ENCODE results near the gene IL3RA.

The IL3RA gene

GRCh38 chrX:1385253-1386223 is 49.0 kb downstream of the IL3RA start:
- DNase-seq = no peak

- no peak for DNase-seq
These were observed 49.9 kb downstream of the IL3RA start for GRCh38 chrX:1386338-1387127.

- DNase-seq = no peak
These were observed 50.7 kb downstream of the IL3RA start for GRCh38 chrX:1387141-1387776.

- no peak for DNase-seq
These were observed 52.1 kb downstream of the IL3RA start for GRCh38 chrX:1388651-1389050.

- no peak for DNase-seq
These were observed 52.8 kb downstream of the IL3RA start for GRCh38 chrX:1389181-1389992.

GRCh38 chrX:1389993-1390285 is 53.4 kb downstream of the IL3RA start:
- no peak for DNase-seq

GRCh38 chrX:1390621-1391369 is 54.2 kb downstream of the IL3RA start:
- no peak for DNase-seq

- DNase-seq = no peak
These were observed 54.8 kb downstream of the IL3RA start for GRCh38 chrX:1391370-1391706.

GRCh38 chrX:1391707-1392375 is 55.3 kb downstream of the IL3RA start, which contains the start of gene SLC25A6:
Gene SLC25A6, minus strand, starts transcription at chrX:1392113. Its CDS starts 104 bp downstream, at chrX:1392009.
- DNase-seq = no peak

GRCh38 chrX:1392376-1393068 is 55.9 kb downstream of the IL3RA start:
- DNase-seq = no peak

- DNase-seq = no peak
These were observed 57.5 kb downstream of the IL3RA start for GRCh38 chrX:1393871-1394615.

GRCh38 chrX:1394731-1395501 is 58.3 kb downstream of the IL3RA start:
- no peak for DNase-seq

GRCh38 chrX:1395646-1396216 is 59.1 kb downstream of the IL3RA start:
- DNase-seq = no peak

GRCh38 chrX:1397001-1397400 is 60.4 kb downstream of the IL3RA start:
- DNase-seq = no peak

- DNase-seq = no peak
These were observed 61.1 kb downstream of the IL3RA start for GRCh38 chrX:1397441-1398270.

- no peak for DNase-seq
These were observed 62.1 kb downstream of the IL3RA start for GRCh38 chrX:1398431-1399340.

- no peak for DNase-seq
These were observed 63.5 kb downstream of the IL3RA start for GRCh38 chrX:1400049-1400448.

All from NCI-H774 (cell line).